Adipose tissue (tissue), 3 donors: ENCODE results near the gene MYRF. TPM values are rescaled to one million over a fixed set of nuclear protein-coding genes. Genes with fewer than 3 reads are reported as not detected.

Source experiments
- H3K27ac ChIP-seq: one replicate; pipeline ENCODE4 v1.5.1; 2013; ENCODE audit warnings: low read depth, low read length
- WGBS, 3 donors: extraction: QIAGEN DNeasy Blood & Tissue Kit; methylation state at CpG; one replicate each; pipeline ENCODE4 v1.1.7; 2013; 5-methylcytosine and 5-hydroxymethylcytosine counted together
- polyA plus RNA-seq, 3 donors: library from polyadenylated mRNA; stranded (reverse); fragments of 200-250 nt; gene quantifications; one replicate each; pipeline ENCODE4 v1.2.3, GENCODE V29; 2013
- donor health status: healthy with polysubstance abuse.
- donor health status: Bipolar disorder and iron deficiency.
- donor health status: healthy.

MYRF gene
- polyA plus RNA-seq, 3 donors = 4.0 to 13.4 (median 7.5) TPM

DNA sequence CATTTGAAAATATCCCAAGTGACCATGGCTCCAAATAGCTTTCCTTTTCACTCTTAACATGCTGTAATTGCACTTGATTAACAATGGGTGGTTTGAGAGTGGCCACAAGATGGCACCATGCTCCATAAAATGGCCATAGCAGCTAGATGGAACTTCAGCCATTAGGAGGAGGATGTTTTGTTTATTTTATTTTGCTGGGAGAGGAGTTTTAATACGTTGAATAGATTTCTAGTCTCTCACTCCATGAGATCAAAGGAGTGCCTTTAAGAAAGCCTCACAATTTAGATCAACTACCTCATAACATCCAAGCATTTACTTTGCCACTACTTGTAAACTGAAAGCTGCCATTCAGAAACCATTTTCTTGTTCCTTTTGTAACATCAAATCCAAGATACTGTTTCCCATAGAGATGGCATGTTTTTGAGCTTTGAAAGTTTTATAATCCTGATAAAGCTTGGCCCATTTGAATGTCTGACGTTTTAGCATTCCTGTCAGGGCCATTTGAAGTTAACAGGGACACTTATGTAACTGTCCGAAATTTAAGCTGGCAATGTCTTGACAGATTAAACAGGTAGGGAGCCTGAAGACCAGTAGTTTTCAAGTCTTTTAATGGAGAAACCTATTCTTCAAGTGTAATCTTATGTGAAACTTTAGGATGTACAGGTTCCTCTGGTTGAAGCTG lies 45.0 kb downstream of the MYRF start:
- no peak overlapping the region for H3K27ac ChIP-seq
- WGBS, 3 donors = 25 to 44% (median 42%) methylated on average over 3 of the region's 3 CpGs

DNA sequence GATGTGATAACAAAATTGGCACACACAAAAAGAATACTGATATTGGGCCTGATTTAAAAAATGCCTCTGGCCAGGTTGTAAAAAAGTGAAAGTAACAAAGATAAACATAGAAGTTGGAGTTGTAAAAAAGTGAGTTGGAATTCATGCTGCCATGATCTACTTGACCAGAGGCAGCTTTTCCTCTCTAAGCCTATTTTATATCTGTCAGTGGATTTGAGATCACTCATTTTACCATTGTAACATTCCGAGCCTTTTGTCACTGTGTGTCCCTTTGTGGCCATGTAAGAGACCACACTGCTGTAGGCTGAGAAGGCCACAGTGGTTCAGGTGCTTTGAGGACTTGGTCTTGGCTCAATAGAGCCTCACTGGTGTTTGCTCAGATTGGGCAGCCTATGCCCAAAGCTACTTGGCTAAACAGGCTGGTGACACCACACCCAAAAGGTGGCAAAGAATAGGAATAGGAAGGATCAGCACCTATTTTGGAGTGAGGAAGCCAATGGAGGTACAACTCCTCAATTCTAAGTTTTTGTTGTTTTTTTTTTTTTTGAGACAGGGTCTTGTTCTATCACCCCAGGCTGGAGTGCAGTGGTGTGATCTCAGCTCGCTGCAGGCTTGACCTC lies 47.3 kb downstream of the MYRF start:
- no peak overlapping the region for H3K27ac ChIP-seq
- 93 to 97% (median 95%) methylated on average over 2 of the region's 2 CpGs for WGBS, 3 donors

DNA sequence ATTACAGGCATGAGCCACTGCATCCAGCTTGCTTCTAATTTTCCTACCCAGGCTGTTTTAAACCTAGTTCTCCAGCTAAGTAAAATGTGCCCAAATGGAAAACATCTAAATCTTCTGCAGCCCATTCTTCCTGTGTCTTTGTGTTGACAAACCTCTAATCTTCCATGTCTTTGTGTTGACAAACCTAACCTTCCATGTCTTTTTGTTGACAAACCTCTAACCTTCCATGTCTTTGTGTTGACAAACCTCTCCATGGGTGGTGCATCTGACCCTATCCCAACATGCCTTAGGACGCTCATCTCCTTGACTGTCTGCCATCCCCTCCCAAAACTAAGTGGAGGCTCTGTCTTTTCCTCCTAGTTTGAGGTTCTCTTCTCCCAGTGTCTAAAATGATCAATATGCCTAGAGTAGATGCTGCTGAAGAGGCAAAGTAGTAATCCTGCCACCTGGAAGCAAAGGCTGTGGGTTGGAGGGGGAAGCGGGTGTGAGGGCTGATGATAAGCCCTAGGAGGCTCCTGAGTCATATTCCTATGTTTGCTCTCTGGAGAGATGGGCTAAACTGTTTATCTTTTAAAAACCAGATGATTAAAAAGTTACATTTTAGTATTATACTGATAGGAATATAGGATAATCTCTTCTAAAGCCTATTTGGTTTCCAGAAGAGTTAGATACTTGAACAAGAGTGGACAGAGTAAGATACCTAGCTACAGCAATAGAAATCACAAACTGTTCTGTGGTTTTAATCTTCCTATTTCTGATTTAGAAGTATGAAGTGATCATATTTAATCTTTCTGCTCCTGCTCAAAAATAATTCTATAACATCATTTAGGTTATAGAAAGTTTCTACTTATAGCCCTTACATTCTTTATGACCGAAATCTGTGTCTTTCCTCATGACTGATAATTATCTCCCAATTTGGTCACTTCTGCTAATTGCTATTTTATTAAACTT lies 48.2 kb downstream of the MYRF start:
- 78 to 93% (median 90%) methylated on average over 3 of the region's 3 CpGs for WGBS, 3 donors
- no peak overlapping the region for H3K27ac ChIP-seq

DNA sequence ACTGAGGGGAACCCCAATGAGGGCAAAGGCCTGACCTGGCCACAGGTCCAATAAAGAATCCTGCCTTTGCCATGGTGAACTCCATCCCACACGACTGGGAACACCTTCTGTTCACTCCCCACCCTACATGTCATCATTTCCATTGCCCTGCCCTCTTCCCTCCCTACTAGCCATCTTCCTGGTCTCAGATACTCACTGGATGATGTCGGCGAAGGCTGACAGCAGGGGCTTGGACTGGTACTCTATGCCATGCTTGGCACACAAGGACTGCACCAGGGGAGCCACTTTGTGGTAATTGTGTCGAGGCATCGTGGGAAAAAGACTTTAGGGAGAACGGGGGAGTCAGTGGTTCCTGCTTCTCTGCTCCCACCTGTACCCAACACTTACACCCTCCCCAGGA lies 50.2 kb downstream of the MYRF start:
- 90 to 92% (median 91%) methylated on average over 6 of the region's 6 CpGs for WGBS, 3 donors
- no peak overlapping the region for H3K27ac ChIP-seq

DNA sequence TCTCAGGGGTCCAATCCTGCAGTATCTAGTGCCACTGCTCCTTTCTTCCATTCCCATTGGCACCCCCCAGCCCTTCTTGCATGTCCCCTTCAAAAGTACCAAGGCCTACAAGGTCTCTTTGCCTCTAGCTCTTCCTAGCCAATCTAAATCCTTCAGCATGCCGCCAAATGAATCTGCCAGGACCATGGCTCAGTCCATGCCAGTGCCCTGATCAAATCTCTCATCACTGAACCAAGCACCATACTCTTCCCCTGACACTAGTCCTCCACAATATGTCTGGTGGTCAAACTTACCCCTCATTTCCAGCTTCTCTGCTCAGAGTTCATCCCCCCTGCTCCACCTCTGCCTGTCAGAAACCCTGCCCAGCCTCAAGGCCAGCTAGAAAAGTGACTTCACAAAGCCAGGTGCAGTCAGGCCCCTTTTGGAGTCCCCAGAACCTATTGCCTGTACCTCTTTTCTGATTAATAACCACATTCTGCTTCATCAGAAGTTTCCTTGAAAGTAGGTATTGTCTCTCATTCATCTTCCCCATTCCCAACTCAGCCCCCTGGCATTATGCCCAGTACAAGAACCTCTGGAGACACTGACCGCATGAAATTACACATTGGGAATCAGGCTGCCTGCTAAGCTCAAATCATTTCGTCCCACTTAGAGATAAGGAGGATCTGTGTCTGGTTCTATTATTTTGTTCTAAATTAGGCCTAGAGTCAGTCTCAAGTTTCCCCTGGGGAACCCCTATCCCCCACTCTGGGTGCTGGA lies 51.6 kb downstream of the MYRF start:
- no peak overlapping the region for H3K27ac ChIP-seq
- WGBS, 3 donors = 66 to 77% (median 71%) methylated on average over 3 of the region's 3 CpGs

DNA sequence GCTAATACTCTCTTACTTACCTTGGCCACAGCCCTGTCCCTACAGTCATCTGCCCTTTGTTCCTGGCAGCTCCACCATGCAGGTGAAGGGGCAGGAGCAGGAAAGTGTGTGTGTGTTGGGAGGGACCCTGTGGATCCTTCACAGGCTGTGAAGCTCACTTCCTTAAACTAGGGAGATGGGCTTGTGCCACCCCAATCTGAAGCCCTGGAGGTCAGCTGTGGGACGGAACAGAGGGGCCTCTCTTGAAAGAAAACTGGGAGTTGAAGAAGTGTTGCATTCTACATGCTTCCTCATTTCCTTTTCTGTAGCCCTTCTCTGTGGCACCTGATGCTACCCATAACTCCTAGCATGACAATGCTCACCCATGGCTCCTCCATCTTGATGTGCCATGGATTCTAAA lies 52.7 kb downstream of the MYRF start:
- WGBS, 3 donors = 71 to 100% (median 72%) methylated on average over 1 of the region's 1 CpG
- H3K27ac ChIP-seq = no peak overlapping the region

DNA sequence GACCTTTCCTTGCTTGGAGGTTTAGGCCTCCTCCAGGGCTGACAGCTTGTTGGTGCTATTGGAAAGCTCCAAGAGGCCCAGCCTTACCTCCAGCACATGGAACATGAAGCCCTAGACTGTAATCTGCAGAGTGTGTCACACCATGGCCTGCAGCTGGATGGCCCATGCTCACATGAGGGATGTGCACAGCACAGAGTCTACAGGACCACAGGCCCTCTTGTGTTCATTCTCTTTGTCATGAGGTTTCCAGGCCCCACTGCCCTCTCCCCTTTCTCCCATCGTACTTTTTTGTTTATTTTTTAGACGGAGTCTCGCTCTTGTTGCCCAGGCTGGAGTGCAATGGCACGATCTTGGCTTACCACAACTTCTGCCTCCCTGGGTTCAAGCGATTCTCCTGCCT lies 54.3 kb downstream of the MYRF start:
- no peak overlapping the region for H3K27ac ChIP-seq
- 92 to 95% (median 94%) methylated on average over 5 of the region's 5 CpGs for WGBS, 3 donors

DNA sequence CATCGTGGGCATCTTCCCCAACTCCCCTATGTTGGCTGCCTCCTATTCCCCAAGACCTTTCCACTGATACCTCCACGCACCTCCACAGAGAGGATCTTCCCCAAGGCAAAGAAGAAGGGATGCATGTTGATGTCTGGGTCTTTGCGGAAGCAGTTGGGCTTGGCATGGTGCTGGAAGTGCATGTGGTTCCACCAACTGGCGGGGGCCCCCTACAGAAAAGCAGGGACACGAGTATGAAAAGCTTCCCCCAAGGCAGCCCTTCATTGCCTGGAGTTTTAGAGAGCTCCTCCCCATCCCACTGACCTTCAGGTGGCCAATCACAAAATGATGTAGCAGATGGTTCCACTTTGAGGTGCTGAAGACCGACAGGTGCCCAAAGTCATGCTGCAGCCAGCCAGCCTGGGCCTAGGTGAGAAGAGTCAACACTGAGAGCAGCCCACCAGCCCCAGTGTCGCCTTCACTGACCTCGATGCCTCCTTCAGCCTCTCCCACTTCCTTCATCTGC lies 58.3 kb downstream of the MYRF start:
- H3K27ac ChIP-seq = no peak overlapping the region
- WGBS, 3 donors = 90 to 96% (median 91%) methylated on average over 8 of the region's 8 CpGs

DNA sequence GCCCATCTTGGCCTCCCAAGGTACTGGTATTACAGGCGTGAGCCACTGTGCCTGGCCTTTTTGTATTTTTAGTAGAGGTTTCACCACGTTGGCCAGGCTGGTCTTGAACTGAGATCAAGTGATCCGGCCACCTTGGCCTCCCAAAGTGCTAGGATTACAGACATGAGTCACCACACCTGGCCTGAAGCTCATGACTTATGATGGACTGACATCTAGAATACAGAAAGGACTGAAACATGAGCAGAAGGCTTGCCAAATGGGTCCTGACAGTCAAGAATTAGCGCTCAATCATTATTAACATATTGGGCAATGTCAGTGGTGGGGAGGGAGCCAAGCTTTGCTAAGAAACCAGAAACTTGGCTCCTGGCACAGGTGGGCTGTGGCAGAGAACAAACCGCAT lies 59.4 kb downstream of the MYRF start:
- H3K27ac ChIP-seq = no peak overlapping the region
- 89 to 91% (median 91%) methylated on average over 5 of the region's 5 CpGs for WGBS, 3 donors

DNA sequence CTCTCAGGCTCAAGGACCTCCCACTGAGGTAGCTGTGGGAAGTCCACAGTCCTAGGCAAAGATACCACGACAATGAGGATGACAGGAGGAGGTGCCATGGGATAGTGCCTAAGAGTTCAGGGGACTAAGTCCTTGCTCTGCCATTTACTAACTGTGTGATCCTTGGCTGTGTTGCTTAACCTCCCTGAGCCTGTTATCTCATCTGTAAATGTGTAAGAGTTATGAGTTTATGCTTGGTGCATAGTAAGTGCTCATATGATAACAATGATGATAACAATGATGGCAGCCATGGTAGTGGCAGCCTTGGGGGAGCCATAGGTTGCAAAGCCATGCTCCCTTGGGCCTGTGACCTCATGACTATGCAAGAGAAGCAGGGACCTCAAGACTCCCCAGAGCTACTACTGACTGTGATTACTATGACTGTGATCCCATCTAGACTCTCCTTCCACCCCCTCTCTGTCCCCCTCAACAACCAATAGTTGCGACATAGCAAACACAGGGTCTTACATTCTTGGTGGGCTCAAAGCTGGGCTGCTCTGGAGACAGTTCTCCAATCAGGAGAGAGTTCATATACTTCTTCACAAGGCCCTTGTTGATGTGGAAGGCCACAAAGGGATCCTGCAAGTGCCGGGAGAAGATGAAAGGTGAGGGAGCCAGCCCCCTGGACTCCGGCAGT lies 60.4 kb downstream of the MYRF start:
- 93 to 98% (median 96%) methylated on average over 4 of the region's 4 CpGs for WGBS, 3 donors
- no peak overlapping the region for H3K27ac ChIP-seq

DNA sequence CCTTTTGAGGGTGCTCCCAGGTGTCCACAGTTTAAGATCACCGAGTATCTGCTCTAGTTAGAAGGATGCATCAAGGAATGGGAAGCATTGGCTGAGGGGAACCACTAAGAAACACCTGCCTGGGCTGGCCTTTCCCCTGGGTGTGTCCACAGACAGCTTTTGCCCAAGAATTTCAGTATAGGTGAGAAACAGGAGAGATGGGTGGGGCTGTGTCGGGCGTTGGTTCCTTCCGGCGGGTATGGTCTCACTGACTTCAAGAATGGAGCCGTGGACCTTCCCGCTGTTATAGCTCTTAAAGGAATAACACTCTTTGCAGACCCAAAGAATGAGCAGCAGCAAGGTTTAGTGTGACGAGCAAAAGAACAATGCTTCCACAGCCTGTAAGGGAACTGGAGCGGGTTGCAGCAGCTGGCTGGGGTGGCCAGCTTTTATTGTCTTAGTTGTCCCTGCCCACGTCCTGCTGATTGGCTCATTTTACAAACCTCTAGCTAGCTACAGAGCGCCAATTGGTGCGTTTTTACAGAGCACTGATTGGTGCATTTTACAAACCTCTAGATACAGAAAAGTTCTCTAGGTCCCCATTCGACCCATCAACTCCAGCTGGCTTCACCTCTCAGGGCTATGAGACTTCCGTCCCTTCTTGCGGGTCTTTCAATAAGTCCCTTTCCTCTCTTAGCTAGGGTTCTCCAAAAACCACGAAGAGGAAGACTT lies 62.0 kb downstream of the MYRF start:
- no peak overlapping the region for H3K27ac ChIP-seq
- WGBS, 3 donors = 71 to 75% (median 73%) methylated on average over 16 of the region's 16 CpGs

DNA sequence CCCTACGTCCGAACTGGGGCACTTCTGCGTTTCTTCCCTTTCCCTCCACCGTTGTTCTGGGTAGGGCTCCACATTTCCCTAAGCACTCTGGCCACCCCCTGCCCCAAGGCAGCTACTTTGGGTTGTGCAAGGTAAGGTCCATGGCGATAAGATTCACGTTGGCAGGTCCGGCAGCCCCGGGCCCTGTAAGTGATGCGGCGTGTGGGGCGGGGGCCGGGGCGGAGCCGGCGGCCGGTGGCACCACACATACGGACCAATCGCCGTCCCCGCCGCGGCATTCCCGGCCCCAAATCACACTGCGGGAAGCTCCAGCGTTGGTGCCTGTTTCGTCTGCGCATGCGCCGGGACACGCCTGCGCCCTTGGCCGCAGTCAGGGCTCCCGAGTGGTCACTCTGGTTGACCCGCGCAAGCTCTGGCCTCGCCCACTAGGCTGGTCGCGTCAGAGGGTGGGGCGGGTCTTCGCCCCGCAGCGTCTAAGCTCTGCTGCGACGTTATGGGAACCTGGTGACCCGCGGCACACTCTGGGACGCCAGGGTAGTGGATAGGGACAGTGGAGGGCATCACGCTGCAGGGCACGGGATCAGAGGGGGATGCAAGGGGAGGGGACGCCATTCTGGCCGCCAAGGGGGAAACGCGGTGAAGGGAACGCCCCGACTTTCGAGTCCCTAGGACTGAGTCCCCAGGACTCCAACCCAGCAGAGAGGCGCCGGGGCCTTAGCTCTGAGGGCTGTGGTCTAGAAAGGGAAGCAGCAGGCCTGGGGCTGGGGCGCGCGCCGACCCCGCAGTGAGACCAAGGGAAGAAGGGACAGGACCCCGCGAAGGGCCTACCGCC lies 62.7 kb downstream of the MYRF start:
- H3K27ac ChIP-seq = peak overlapping the region; percentile 83
- 1 to 2% (median 1%) methylated on average over 63 to 66 of the region's 66 CpGs for WGBS, 3 donors

DNA sequence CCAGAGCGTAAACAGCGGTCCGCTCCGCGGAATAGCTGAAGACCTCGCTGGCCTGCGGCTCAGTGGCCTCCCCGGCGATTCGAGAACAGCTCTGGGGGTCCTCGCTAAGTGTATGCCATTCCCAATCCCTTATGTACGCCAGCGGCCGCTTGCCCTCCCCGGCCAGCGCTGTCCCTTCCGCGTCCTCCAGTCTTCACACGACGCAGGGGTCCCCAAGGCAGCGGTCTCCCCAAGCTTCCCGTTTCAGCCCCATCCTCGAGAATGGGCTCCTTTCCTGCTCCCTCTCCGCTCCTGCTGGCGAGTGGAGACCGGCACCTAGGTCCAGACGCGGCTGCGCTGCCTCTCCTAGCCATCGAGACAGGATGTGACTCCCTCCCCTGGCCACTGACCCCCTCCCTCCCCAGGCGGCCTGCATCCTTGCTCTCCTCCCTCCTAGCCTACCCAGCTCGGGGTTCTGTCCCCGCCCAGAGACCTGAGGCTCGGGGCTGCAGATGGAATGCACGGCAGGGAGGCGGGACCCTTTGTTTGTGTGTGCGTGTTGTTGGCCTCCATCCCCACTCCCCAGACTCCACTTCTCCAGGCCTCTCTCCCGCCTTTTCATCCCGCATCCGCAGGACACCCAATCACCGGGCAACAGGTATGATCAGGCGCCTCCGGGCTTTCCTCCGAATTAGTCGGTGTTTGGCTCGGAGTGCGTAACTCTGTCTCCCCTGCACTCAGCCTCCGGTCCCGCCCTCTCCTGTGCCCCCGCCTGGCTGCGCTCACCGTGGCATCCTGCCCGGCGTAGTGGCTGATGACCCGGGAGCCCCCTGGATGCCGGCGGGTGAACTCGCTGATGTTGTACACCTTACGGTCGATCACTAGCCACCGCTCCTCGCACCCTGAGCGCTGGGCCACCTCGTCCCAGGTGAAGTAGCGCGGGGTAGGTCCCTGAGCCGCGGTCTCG lies 63.6 kb downstream of the MYRF start:
- 0 to 1% (median 0%) methylated on average over 69 of the region's 69 CpGs for WGBS, 3 donors
- H3K27ac ChIP-seq = peak overlapping the region; percentile 83

DNA sequence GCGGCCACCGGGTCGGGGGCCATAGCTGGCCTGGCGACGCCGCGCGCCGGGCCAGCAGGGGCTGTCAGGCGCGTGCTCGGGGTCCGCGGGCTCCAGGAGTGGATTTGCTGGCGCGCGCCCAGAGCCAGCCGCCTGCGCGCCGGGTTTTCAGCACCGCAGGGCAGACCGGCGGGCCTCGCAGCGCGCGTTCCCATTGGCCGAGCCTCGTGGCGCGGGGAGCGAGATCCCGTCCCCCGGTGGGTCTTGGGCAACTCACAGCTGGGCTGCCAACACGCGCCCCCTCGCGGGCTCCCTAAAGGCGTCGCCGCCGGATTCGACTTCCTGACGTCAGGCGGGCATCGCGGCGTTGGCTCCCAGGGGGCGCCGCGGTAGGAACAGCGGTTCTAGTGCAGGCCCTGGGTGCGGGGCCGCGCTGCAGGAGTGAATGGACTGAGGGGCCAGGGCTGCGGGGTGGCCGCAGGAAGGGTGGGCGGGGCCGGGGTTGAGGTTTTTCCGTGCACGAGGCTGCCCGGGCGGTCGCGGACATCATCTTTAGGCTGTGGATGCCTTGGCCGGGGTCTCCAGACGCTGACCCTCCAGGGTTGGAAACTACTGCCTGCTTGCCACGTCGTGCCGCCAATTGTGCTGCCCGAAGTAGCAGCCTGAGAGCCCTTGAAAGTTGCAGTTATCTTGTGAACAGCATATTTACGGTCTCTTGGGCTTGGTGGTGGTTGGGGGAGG lies 64.5 kb downstream of the MYRF start, which contains the start of gene FADS1:
Gene FADS1, minus strand, starts transcription at position 268 of the 720 bp plus-strand sequence. Its CDS starts 74 bp downstream, at position 194.
- WGBS, 3 donors = 1% methylated on average over 49 to 73 of the region's 73 CpGs
- peak within 1 kb of the TSS; percentile 83 for H3K27ac ChIP-seq
